ENCODE results near the gene COX14. TPM values are rescaled to one million over a fixed set of nuclear protein-coding genes. Genes with fewer than 3 reads are reported as not detected.

COX14 gene
- total RNA-seq, 1 donor from 2014 or later = 23.3 TPM

- Mint-ChIP-seq H3K27ac (ENCODE audit: unreplicated experiment) (no peak within 1 kb of the TSS), H3K36me3 (ENCODE audit: unreplicated experiment) (peaks cover 6% of the 10 kb centered on the region), H3K4me1 (ENCODE audit: low read depth, unreplicated experiment) (peaks cover 7% of the 10 kb centered on the region), H3K27me3 (ENCODE audit: unreplicated experiment) (peaks cover 4% of the 10 kb centered on the region), H3K4me3 (ENCODE audit: unreplicated experiment) (peak within 1 kb of the TSS; percentile 18), H3K9me3 (ENCODE audit: unreplicated experiment) (peaks cover 4% of the 10 kb centered on the region)
- DNase-seq = no peak
- TF ChIP-seq CTCF (IDR thresholded peaks at IDR 0.05; ENCODE audit: partially characterized antibody, unreplicated experiment) = no peak
Observed at GRCh38 chr12:50103767-50104321, 8.2 kb upstream of the COX14 start, which contains the start of gene GPD1. GPD1 (plus strand) TSS chr12:50104008; CDS start chr12:50104051, 43 bp downstream.

- DNase-seq = no peak
- peaks cover 4% of the 10 kb centered on the region for H3K27me3 Mint-ChIP-seq (ENCODE audit: unreplicated experiment)
- peaks cover 4% of the 10 kb centered on the region for H3K9me3 Mint-ChIP-seq (ENCODE audit: unreplicated experiment)
- no peak overlapping the region for H3K27ac Mint-ChIP-seq (ENCODE audit: unreplicated experiment)
- H3K4me3 Mint-ChIP-seq (ENCODE audit: unreplicated experiment) = no peak overlapping the region
- H3K36me3 Mint-ChIP-seq (ENCODE audit: unreplicated experiment) = peaks cover 1% of the 10 kb centered on the region
- TF ChIP-seq CTCF (IDR thresholded peaks at IDR 0.05; ENCODE audit: partially characterized antibody, unreplicated experiment) = no peak
- peaks cover 7% of the 10 kb centered on the region for H3K4me1 Mint-ChIP-seq (ENCODE audit: low read depth, unreplicated experiment)
Observed at GRCh38 chr12:50104417-50105366, 7.3 kb upstream of the COX14 start.

- H3K4me1 Mint-ChIP-seq (ENCODE audit: low read depth, unreplicated experiment) = peaks cover 13% of the 10 kb centered on the region
Observed at GRCh38 chr12:50105913-50106450, 6.1 kb upstream of the COX14 start.

GRCh38 chr12:50106907-50107306 lies 5.1 kb upstream of the COX14 start:
- no peak overlapping the region for H3K4me3 Mint-ChIP-seq (ENCODE audit: unreplicated experiment)
- no peak for DNase-seq
- no peak overlapping the region for H3K27ac Mint-ChIP-seq (ENCODE audit: unreplicated experiment)
- TF ChIP-seq CTCF (IDR thresholded peaks at IDR 0.05; ENCODE audit: partially characterized antibody, unreplicated experiment) = no peak
- H3K9me3 Mint-ChIP-seq (ENCODE audit: unreplicated experiment) = peaks cover 4% of the 10 kb centered on the region
- peaks cover 4% of the 10 kb centered on the region for H3K27me3 Mint-ChIP-seq (ENCODE audit: unreplicated experiment)
- no peaks in the 10 kb centered on the region for H3K36me3 Mint-ChIP-seq (ENCODE audit: unreplicated experiment)
- H3K4me1 Mint-ChIP-seq (ENCODE audit: low read depth, unreplicated experiment) = peaks cover 14% of the 10 kb centered on the region

More at GRCh38 chr12:50105913-50106450, 6.1 kb upstream of the COX14 start:
- H3K4me3 Mint-ChIP-seq (ENCODE audit: unreplicated experiment) = peak overlapping the region; percentile 28
- H3K36me3 Mint-ChIP-seq (ENCODE audit: unreplicated experiment) = no peaks in the 10 kb centered on the region
- H3K27me3 Mint-ChIP-seq (ENCODE audit: unreplicated experiment) = peaks cover 4% of the 10 kb centered on the region
- no peak for TF ChIP-seq CTCF (IDR thresholded peaks at IDR 0.05; ENCODE audit: partially characterized antibody, unreplicated experiment)
- no peak overlapping the region for H3K27ac Mint-ChIP-seq (ENCODE audit: unreplicated experiment)
- no peak for DNase-seq
- H3K9me3 Mint-ChIP-seq (ENCODE audit: unreplicated experiment) = peaks cover 4% of the 10 kb centered on the region

All from glutamatergic neuron (in vitro differentiated cells).